Kidney epithelial cell (primary cell): ENCODE measurements around the gene PHC2. TPM values are rescaled to one million over a fixed set of nuclear protein-coding genes. Genes with fewer than 3 reads are reported as not detected.

Experiments
- DNase-seq: peaks from one replicate; pipeline ENCODE4 v3.0.0-alpha.2; 2010; ENCODE audit warnings: low read depth
- H3K27me3 ChIP-seq: 2 replicates; pipeline ENCODE4 v1.6.0; 2011; ENCODE audit warnings: low read length; ENCODE audit not compliant: control insufficient read depth, insufficient read depth
- H3K36me3 ChIP-seq: 2 replicates; pipeline ENCODE4 v1.5.1; 2011; ENCODE audit warnings: low read length; ENCODE audit not compliant: control insufficient read depth, insufficient read depth
- H3K4me3 ChIP-seq: 2 replicates; pipeline ENCODE4 v1.5.1; 2011; ENCODE audit warnings: low read depth, mild to moderate bottlenecking, control low read depth, low read length
- CTCF ChIP-seq: IDR thresholded peaks from 2 replicates; pipeline ENCODE4 v1.5.1; 2011; ENCODE audit warnings: mild to moderate bottlenecking, moderate library complexity, low read length, control low read depth, inconsistent platforms; ENCODE audit not compliant: insufficient read depth, poor library complexity, severe bottlenecking
- total RNA-seq: library from RNA; depleted of rRNA; stranded (reverse); fragments of >200 nt; gene quantifications from 2 replicates; pipeline ENCODE4 v1.2.3, GENCODE V29; 2015

PHC2 gene
- total RNA-seq, 1 donor from 2014 or later, result 216 TPM

DNA sequence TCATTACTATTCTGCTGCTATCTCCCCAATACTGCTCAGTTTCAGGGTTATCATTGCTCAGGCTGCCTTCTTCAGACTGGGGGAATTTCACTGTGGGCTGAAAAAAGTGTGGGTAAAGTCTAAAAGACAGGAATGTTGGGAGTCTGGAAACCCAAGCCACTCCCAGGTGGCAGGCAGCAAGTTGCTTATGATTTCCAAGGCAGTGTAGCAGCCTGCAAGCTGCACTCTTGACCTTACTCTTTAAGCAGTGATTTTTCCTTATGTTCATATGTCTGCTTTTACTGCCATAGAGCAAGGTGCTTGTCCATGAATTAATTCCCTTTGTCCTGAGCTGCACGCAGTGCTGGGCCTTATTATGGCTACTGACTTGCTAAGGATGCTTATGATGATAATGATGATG is 53.1 kb downstream of the PHC2 start:
- Histone ChIP-seq H3K36me3 (no peaks in the 10 kb centered on the region), H3K4me3 (no peak overlapping the region), H3K27me3 (no peaks in the 10 kb centered on the region)
- no peak for TF ChIP-seq CTCF
- no peak for DNase-seq

- no peak for TF ChIP-seq CTCF
- DNase-seq, result no peak
- no peaks in the 10 kb centered on the region for H3K36me3 ChIP-seq
- H3K27me3 ChIP-seq, result no peaks in the 10 kb centered on the region
- no peak overlapping the region for H3K4me3 ChIP-seq
Observed at GRCh38 chr1:33377013-33377412, 53.9 kb downstream of the PHC2 start.

DNA sequence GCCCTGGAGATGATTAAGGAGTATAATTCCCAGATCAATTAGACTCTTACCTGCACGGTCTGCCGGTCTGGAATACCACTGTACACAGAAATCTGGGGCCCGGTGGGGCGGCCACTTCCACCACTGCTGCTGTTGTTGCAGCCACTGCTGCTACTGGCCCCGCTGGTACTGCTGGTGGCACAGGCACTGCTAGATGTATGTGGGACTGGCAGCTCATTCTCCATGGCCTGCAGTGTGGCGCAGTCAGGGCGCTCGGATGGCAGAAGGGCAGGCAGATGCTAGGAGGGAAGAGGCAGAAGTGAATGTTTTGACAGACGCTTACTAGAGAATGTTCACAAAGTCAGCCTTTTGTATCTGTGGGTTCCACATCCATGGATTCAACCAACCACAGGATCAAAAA is 55.6 kb downstream of the PHC2 start:
- no peak for TF ChIP-seq CTCF
- no peak overlapping the region for H3K4me3 ChIP-seq
- H3K27me3 ChIP-seq, result no peaks in the 10 kb centered on the region
- H3K36me3 ChIP-seq, result no peaks in the 10 kb centered on the region
- no peak for DNase-seq

GRCh38 chr1:33374336-33375105 is 56.4 kb downstream of the PHC2 start:
- no peak for DNase-seq
- no peaks in the 10 kb centered on the region for H3K27me3 ChIP-seq
- H3K4me3 ChIP-seq, result no peak overlapping the region
- no peak for TF ChIP-seq CTCF
- H3K36me3 ChIP-seq, result no peaks in the 10 kb centered on the region

GRCh38 chr1:33373606-33374005 is 57.3 kb downstream of the PHC2 start:
- Histone ChIP-seq H3K4me3 (no peak overlapping the region), H3K36me3 (no peaks in the 10 kb centered on the region), H3K27me3 (no peaks in the 10 kb centered on the region)
- no peak for DNase-seq
- TF ChIP-seq CTCF, result no peak

DNA sequence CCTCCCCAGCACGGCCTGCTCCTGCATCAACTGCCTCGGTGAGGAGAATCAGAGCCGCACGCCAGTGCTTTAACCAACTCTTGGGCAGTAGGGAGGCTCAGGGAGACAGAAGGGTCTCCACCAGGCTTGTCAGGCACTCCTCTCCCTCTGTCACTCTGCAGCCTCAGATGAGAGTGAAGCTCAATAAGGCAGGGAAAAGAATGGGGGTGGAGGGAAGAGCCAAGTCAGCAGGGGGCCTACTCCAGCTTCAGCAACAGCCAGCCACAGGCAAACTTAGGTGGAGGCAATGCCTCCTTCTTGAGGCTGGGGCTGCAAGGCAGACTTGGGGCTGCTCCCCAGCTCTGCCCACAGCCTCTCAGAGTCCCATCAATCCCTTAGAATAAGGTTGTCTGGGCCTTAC is 58.2 kb downstream of the PHC2 start:
- no peak for TF ChIP-seq CTCF
- Histone ChIP-seq H3K4me3 (no peak overlapping the region), H3K27me3 (no peaks in the 10 kb centered on the region), H3K36me3 (no peaks in the 10 kb centered on the region)
- DNase-seq, result no peak
